Measurements from ENCODE around the gene NDUFC2. TPM values are rescaled to one million over a fixed set of nuclear protein-coding genes. Genes with fewer than 3 reads are reported as not detected.

The NDUFC2 gene
- total RNA-seq, 4 donors from 2014 or later, result 87.8 to 113 (median 96.6) TPM

- TF ChIP-seq CTCF (IDR thresholded peaks at IDR 0.05; ENCODE audit: low read depth), result no peak
These were observed 47.6 kb downstream of the NDUFC2 start for GRCh38 chr11:78032090-78032489.

GRCh38 chr11:78031629-78032028, 48.0 kb downstream of the NDUFC2 start:
- TF ChIP-seq CTCF (IDR thresholded peaks at IDR 0.05; ENCODE audit: low read depth), result no peak

GRCh38 chr11:78030429-78031325, 49.0 kb downstream of the NDUFC2 start:
- no peak for TF ChIP-seq CTCF (IDR thresholded peaks at IDR 0.05; ENCODE audit: low read depth)

GRCh38 chr11:78027759-78028158, 51.9 kb downstream of the NDUFC2 start:
- TF ChIP-seq CTCF (IDR thresholded peaks at IDR 0.05; ENCODE audit: low read depth), result no peak

GRCh38 chr11:78025378-78025777, 54.3 kb downstream of the NDUFC2 start:
- TF ChIP-seq CTCF (IDR thresholded peaks at IDR 0.05; ENCODE audit: low read depth), result no peak

GRCh38 chr11:78023426-78023825, 56.2 kb downstream of the NDUFC2 start:
- TF ChIP-seq CTCF (IDR thresholded peaks at IDR 0.05; ENCODE audit: low read depth), result no peak

GRCh38 chr11:78022397-78023396, 57.0 kb downstream of the NDUFC2 start, which contains the start of gene KCTD14:
Gene KCTD14, minus strand, starts transcription at chr11:78023276. Its CDS starts 27 bp downstream, at chr11:78023249.
- no peak for TF ChIP-seq CTCF (IDR thresholded peaks at IDR 0.05; ENCODE audit: low read depth)
